ENCODE results near the gene ACY1.

The ACY1 gene

GRCh38 chr3:51958603-51959521 is 24.5 kb upstream of the ACY1 start:
- DNase-seq, result no peak
- no peak for TF ChIP-seq CTCF (IDR thresholded peaks at IDR 0.05; ENCODE audit: low read depth, low read length, missing control alignments)
- Histone ChIP-seq H3K4me3 (ENCODE audit: low read depth, low read length) (no peak overlapping the region), H3K27me3 (replicated peaks) (no peaks in the 10 kb centered on the region), H3K27ac (no peak overlapping the region), H3K36me3 (replicated peaks) (peaks cover 2% of the 10 kb centered on the region)
- in situ Hi-C loops (cut with HindIII; ENCODE audit: low pct_ligation_motif_present, low sequenced_read_pairs), result no loop called here

GRCh38 chr3:51959651-51960050 is 23.7 kb upstream of the ACY1 start:
- no peak for TF ChIP-seq CTCF (IDR thresholded peaks at IDR 0.05; ENCODE audit: low read depth, low read length, missing control alignments)
- peaks cover 2% of the 10 kb centered on the region for H3K36me3 ChIP-seq (replicated peaks)
- DNase-seq, result no peak
- H3K27ac ChIP-seq, result no peak overlapping the region
- H3K4me3 ChIP-seq (ENCODE audit: low read depth, low read length), result no peak overlapping the region
- in situ Hi-C loops (cut with HindIII; ENCODE audit: low pct_ligation_motif_present, low sequenced_read_pairs), result no loop called here
- H3K27me3 ChIP-seq (replicated peaks), result no peaks in the 10 kb centered on the region

GRCh38 chr3:51960386-51960785 is 22.9 kb upstream of the ACY1 start:
- no peak overlapping the region for H3K27ac ChIP-seq
- H3K36me3 ChIP-seq (replicated peaks), result peaks cover 2% of the 10 kb centered on the region
- H3K4me3 ChIP-seq (ENCODE audit: low read depth, low read length), result no peak overlapping the region
- in situ Hi-C loops (cut with HindIII; ENCODE audit: low pct_ligation_motif_present, low sequenced_read_pairs), result no loop called here
- H3K27me3 ChIP-seq (replicated peaks), result no peaks in the 10 kb centered on the region
- TF ChIP-seq CTCF (IDR thresholded peaks at IDR 0.05; ENCODE audit: low read depth, low read length, missing control alignments), result no peak
- DNase-seq, result no peak

- Histone ChIP-seq H3K36me3 (replicated peaks) (peaks cover 2% of the 10 kb centered on the region), H3K27ac (no peak overlapping the region), H3K27me3 (replicated peaks) (no peaks in the 10 kb centered on the region), H3K4me3 (ENCODE audit: low read depth, low read length) (no peak overlapping the region)
- no peak for DNase-seq
- in situ Hi-C loops (cut with HindIII; ENCODE audit: low pct_ligation_motif_present, low sequenced_read_pairs), result no loop called here
- TF ChIP-seq CTCF (IDR thresholded peaks at IDR 0.05; ENCODE audit: low read depth, low read length, missing control alignments), result no peak
These were observed 22.3 kb upstream of the ACY1 start for GRCh38 chr3:51961011-51961410.

GRCh38 chr3:51961602-51962569 is 21.4 kb upstream of the ACY1 start:
- Histone ChIP-seq H3K36me3 (replicated peaks) (peaks cover 2% of the 10 kb centered on the region), H3K27ac (no peak overlapping the region), H3K27me3 (replicated peaks) (no peaks in the 10 kb centered on the region), H3K4me3 (ENCODE audit: low read depth, low read length) (no peak overlapping the region)
- in situ Hi-C loops (cut with HindIII; ENCODE audit: low pct_ligation_motif_present, low sequenced_read_pairs), result no loop called here
- no peak for DNase-seq
- TF ChIP-seq CTCF (IDR thresholded peaks at IDR 0.05; ENCODE audit: low read depth, low read length, missing control alignments), result no peak
